Neural progenitor cell (in vitro differentiated cells): ENCODE measurements around the gene NDUFAF5. TPM values are rescaled to one million over a fixed set of nuclear protein-coding genes. Genes with fewer than 3 reads are reported as not detected.

ENCODE experiments used
- DNase-seq: peaks from one replicate; pipeline ENCODE4 v3.0.0-alpha.2; 2016; ENCODE audit warnings: low spot score
- H2AFZ ChIP-seq: fragments of 200-600 bp; sonication (generic); replicated peaks from 2 replicates; pipeline ENCODE4 v1.6.1; 2016; ENCODE audit warnings: antibody characterized with exemption
- H3F3A ChIP-seq: fragments of 200-600 bp; sonication (generic); 2 replicates; pipeline ENCODE4 v1.6.1; 2016; ENCODE audit warnings: antibody characterized with exemption, low read depth
- H3K27ac ChIP-seq: fragments of 200-600 bp; sonication (generic); 2 replicates; pipeline ENCODE4 v1.5.1; 2016; ENCODE audit warnings: mild to moderate bottlenecking
- H3K27me3 ChIP-seq: fragments of 200-600 bp; sonication (generic); 2 replicates; pipeline ENCODE4 v1.6.1; 2016; ENCODE audit warnings: mild to moderate bottlenecking, moderate library complexity
- H3K36me3 ChIP-seq: fragments of 200-600 bp; sonication (generic); 2 replicates; pipeline ENCODE4 v1.5.1; 2016
- H3K4me1 ChIP-seq: fragments of 200-600 bp; sonication (generic); 2 replicates; pipeline ENCODE4 v1.6.1; 2016; ENCODE audit warnings: mixed run types
- H3K4me2 ChIP-seq: fragments of 200-600 bp; sonication (generic); 2 replicates; pipeline ENCODE4 v1.6.1; 2016
- H3K4me3 ChIP-seq: fragments of 200-600 bp; sonication (generic); 2 replicates; pipeline ENCODE4 v1.5.1; 2016
- H3K79me2 ChIP-seq: fragments of 200-600 bp; sonication (generic); 2 replicates; pipeline ENCODE4 v1.6.1; 2016; ENCODE audit warnings: low read depth
- H3K9ac ChIP-seq: fragments of 200-600 bp; sonication (generic); 2 replicates; pipeline ENCODE4 v1.6.1; 2016
- H3K9me3 ChIP-seq: fragments of 200-600 bp; sonication (generic); 2 replicates; pipeline ENCODE4 v1.5.1; 2016; ENCODE audit warnings: low read depth
- H4K20me1 ChIP-seq: fragments of 200-600 bp; sonication (generic); 2 replicates; pipeline ENCODE4 v1.6.1; 2016; ENCODE audit warnings: low read depth
- H3K27ac Mint-ChIP-seq: 3 replicates; pipeline ENCODE4 v1.8.0; 2021; ENCODE audit warnings: mixed read lengths
- H3K27me3 Mint-ChIP-seq: 2 replicates; pipeline ENCODE4 v1.8.0; 2022; ENCODE audit warnings: low read depth, mild to moderate bottlenecking, inconsistent platforms, moderate library complexity, mixed read lengths; ENCODE audit not compliant: insufficient read depth
- H3K36me3 Mint-ChIP-seq: 3 replicates; pipeline ENCODE4 v1.8.0; 2021; ENCODE audit warnings: mixed read lengths
- H3K4me1 Mint-ChIP-seq: 3 replicates; pipeline ENCODE4 v1.8.0; 2021; ENCODE audit warnings: mixed read lengths
- H3K4me3 Mint-ChIP-seq: 3 replicates; pipeline ENCODE4 v1.8.0; 2021; ENCODE audit warnings: mild to moderate bottlenecking, moderate library complexity, mixed read lengths
- H3K9me3 Mint-ChIP-seq: 3 replicates; pipeline ENCODE4 v1.8.0; 2020; ENCODE audit warnings: mixed read lengths
- EZH2 ChIP-seq: fragments of 200-600 bp; sonication (generic); IDR thresholded peaks from 2 replicates; pipeline ENCODE4 v1.6.1; 2017; ENCODE audit warnings: antibody characterized with exemption, mild to moderate bottlenecking, moderate library complexity
- EZH2phosphoT487 ChIP-seq: fragments of 200-600 bp; sonication (generic); IDR thresholded peaks from 2 replicates; pipeline ENCODE4 v1.6.1; 2017; ENCODE audit warnings: antibody characterized with exemption
- total RNA-seq: library from RNA; depleted of rRNA; stranded (reverse); fragments of >200 nt; gene quantifications from 2 replicates; pipeline ENCODE4 v1.2.3, GENCODE V29; 2015; ENCODE audit warnings: low replicate concordance
- TF ChIP-seq, protein P1 (sequence below): fragments of 200-600 bp; sonication (generic); IDR thresholded peaks from 2 replicates; pipeline ENCODE4 v1.5.1; 2017; ENCODE audit warnings: antibody characterized with exemption, mild to moderate bottlenecking

The NDUFAF5 gene
- total RNA-seq, 1 donor from 2014 or later = 16.9 TPM

DNA sequence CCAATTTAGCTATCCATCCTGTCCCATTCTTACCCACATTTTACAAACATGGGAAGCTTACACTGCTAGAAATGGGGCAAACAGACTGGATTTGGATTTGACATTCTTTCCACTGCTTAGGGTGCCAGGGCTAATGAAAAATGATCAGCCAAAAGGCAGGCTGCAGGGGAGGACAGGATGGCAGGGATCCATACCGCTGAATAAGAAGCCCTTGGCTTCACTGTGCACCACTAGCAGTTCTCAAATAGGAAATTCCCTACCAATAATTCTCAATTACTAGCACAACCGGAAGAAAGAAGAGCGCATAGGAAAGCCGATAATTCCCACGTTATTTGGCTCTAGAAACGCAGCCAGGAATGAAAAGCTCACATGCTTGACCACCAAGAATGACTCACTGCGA is 73.1 kb downstream of the NDUFAF5 start:
- Mint-ChIP-seq H3K9me3 (no peaks in the 10 kb centered on the region), H3K36me3 (no peaks in the 10 kb centered on the region), H3K4me1 (no peaks in the 10 kb centered on the region), H3K27ac (no peak overlapping the region), H3K4me3 (no peak overlapping the region), H3K27me3 (peaks cover 5% of the 10 kb centered on the region)
- H3K9me3 ChIP-seq = no peaks in the 10 kb centered on the region
- DNase-seq = no peak
- H3K27me3 ChIP-seq = no peaks in the 10 kb centered on the region
- no peaks in the 10 kb centered on the region for H3K36me3 ChIP-seq
- TF ChIP-seq, protein P1, sequence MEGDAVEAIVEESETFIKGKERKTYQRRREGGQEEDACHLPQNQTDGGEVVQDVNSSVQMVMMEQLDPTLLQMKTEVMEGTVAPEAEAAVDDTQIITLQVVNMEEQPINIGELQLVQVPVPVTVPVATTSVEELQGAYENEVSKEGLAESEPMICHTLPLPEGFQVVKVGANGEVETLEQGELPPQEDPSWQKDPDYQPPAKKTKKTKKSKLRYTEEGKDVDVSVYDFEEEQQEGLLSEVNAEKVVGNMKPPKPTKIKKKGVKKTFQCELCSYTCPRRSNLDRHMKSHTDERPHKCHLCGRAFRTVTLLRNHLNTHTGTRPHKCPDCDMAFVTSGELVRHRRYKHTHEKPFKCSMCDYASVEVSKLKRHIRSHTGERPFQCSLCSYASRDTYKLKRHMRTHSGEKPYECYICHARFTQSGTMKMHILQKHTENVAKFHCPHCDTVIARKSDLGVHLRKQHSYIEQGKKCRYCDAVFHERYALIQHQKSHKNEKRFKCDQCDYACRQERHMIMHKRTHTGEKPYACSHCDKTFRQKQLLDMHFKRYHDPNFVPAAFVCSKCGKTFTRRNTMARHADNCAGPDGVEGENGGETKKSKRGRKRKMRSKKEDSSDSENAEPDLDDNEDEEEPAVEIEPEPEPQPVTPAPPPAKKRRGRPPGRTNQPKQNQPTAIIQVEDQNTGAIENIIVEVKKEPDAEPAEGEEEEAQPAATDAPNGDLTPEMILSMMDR = no peak
- TF ChIP-seq EZH2phosphoT487 (no peak), EZH2 (no peak)
- no peak overlapping the region for H3K27ac ChIP-seq
- no peak overlapping the region for H2AFZ ChIP-seq
- no peaks in the 10 kb centered on the region for H3K79me2 ChIP-seq
- H4K20me1 ChIP-seq = no peaks in the 10 kb centered on the region
- no peak overlapping the region for H3K4me2 ChIP-seq
- no peak overlapping the region for H3K4me3 ChIP-seq
- no peak overlapping the region for H3K9ac ChIP-seq
- H3K4me1 ChIP-seq = no peaks in the 10 kb centered on the region
- no peaks in the 10 kb centered on the region for H3F3A ChIP-seq

DNA sequence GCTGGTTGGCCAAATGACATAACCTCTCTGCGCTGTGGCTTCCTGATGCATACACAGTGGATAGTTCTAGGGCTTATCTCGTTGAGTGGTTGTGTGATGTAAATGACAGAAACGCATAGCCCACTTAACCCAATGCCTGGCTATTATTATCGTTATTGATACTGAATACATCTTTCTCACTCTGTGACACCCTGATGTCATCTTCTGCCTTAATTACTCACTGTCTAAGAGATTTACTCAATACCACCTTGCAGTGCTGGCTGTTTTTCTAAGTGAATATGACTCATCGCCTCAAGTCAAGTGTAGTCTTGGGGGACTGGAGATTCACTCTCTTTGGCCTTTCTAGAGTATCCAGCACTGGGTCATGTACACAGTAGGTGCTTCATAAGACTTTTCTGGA is 73.6 kb downstream of the NDUFAF5 start:
- Histone ChIP-seq H3K36me3 (no peaks in the 10 kb centered on the region), H3K27me3 (no peaks in the 10 kb centered on the region), H3K79me2 (no peaks in the 10 kb centered on the region), H3K4me3 (no peak overlapping the region), H3K9me3 (no peaks in the 10 kb centered on the region), H3K4me1 (no peaks in the 10 kb centered on the region), H3K27ac (no peak overlapping the region), H3K9ac (no peak overlapping the region), H3F3A (no peaks in the 10 kb centered on the region), H4K20me1 (no peaks in the 10 kb centered on the region), H2AFZ (no peak overlapping the region), H3K4me2 (no peak overlapping the region)
- TF ChIP-seq EZH2phosphoT487 (no peak), EZH2 (no peak)
- TF ChIP-seq, protein P1 = no peak
- H3K27ac Mint-ChIP-seq = no peak overlapping the region
- no peaks in the 10 kb centered on the region for H3K36me3 Mint-ChIP-seq
- H3K27me3 Mint-ChIP-seq = peaks cover 5% of the 10 kb centered on the region
- H3K9me3 Mint-ChIP-seq = no peaks in the 10 kb centered on the region
- H3K4me3 Mint-ChIP-seq = no peak overlapping the region
- no peak for DNase-seq
- H3K4me1 Mint-ChIP-seq = no peaks in the 10 kb centered on the region

DNA sequence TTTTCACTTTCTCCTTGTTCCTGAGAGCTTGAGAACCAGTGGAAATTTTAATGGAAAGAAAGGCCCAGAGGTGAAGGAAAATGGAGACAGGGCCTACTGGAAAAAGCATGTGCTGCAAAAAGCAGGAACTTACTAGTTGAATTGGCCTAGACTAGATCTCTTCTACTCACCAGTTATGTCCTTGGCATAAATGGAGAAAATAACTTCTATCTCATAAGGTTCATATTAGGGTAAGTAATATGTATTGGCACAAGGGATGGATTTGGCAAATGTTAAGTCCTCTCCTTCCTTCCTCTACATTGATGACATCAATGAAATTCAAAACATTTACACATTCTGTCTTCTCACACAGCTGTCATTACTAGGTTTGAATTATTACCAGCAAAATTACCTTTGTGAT is 74.0 kb downstream of the NDUFAF5 start:
- no peaks in the 10 kb centered on the region for H3K27me3 ChIP-seq
- no peaks in the 10 kb centered on the region for H3K4me1 ChIP-seq
- no peaks in the 10 kb centered on the region for H4K20me1 ChIP-seq
- no peak overlapping the region for H3K27ac Mint-ChIP-seq
- H3K36me3 Mint-ChIP-seq = no peaks in the 10 kb centered on the region
- no peak overlapping the region for H3K4me3 Mint-ChIP-seq
- no peak overlapping the region for H3K4me2 ChIP-seq
- H3K4me1 Mint-ChIP-seq = no peaks in the 10 kb centered on the region
- no peaks in the 10 kb centered on the region for H3K36me3 ChIP-seq
- H3K9me3 Mint-ChIP-seq = no peaks in the 10 kb centered on the region
- no peak for DNase-seq
- H3K4me3 ChIP-seq = no peak overlapping the region
- no peaks in the 10 kb centered on the region for H3F3A ChIP-seq
- TF ChIP-seq EZH2phosphoT487 = no peak
- H3K9ac ChIP-seq = no peak overlapping the region
- no peak overlapping the region for H3K27ac ChIP-seq
- peaks cover 5% of the 10 kb centered on the region for H3K27me3 Mint-ChIP-seq
- no peaks in the 10 kb centered on the region for H3K9me3 ChIP-seq
- H3K79me2 ChIP-seq = no peaks in the 10 kb centered on the region
- H2AFZ ChIP-seq = no peak overlapping the region

DNA sequence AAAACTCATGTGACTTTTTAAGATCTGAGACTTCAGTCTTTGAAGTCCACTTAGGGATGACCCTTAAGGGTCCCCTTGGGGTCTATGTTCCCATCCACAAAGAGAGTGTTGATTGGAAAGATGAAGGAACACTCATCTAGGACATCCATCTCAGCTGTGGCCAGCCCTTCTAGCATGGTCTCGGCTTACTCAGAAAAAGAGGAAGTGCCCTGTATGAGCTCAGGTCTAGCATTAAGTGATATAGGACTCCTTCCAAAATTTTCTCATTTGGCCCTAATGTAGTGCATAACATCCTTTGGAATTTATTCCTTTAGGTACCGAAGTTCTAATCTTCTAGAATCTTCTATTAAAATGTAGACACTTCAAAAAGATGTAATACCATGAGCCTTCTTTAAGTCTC is 77.4 kb downstream of the NDUFAF5 start:
- peaks cover 5% of the 10 kb centered on the region for H3K4me1 ChIP-seq
- TF ChIP-seq EZH2phosphoT487 (no peak), EZH2 (no peak)
- TF ChIP-seq, protein P1 = no peak
- no peak overlapping the region for H3K4me3 Mint-ChIP-seq
- no peak overlapping the region for H2AFZ ChIP-seq
- no peaks in the 10 kb centered on the region for H3F3A ChIP-seq
- no peaks in the 10 kb centered on the region for H3K36me3 ChIP-seq
- H3K4me3 ChIP-seq = no peak overlapping the region
- no peaks in the 10 kb centered on the region for H3K9me3 ChIP-seq
- no peak overlapping the region for H3K27ac Mint-ChIP-seq
- H3K79me2 ChIP-seq = no peaks in the 10 kb centered on the region
- no peaks in the 10 kb centered on the region for H4K20me1 ChIP-seq
- H3K9me3 Mint-ChIP-seq = no peaks in the 10 kb centered on the region
- no peak overlapping the region for H3K4me2 ChIP-seq
- no peak overlapping the region for H3K9ac ChIP-seq
- H3K27me3 Mint-ChIP-seq = peaks cover 5% of the 10 kb centered on the region
- H3K36me3 Mint-ChIP-seq = no peaks in the 10 kb centered on the region
- H3K4me1 Mint-ChIP-seq = peaks cover 19% of the 10 kb centered on the region
- no peak overlapping the region for H3K27ac ChIP-seq
- no peak for DNase-seq
- no peaks in the 10 kb centered on the region for H3K27me3 ChIP-seq
